ENCODE data around the gene FNDC1.

The FNDC1 gene

DNA sequence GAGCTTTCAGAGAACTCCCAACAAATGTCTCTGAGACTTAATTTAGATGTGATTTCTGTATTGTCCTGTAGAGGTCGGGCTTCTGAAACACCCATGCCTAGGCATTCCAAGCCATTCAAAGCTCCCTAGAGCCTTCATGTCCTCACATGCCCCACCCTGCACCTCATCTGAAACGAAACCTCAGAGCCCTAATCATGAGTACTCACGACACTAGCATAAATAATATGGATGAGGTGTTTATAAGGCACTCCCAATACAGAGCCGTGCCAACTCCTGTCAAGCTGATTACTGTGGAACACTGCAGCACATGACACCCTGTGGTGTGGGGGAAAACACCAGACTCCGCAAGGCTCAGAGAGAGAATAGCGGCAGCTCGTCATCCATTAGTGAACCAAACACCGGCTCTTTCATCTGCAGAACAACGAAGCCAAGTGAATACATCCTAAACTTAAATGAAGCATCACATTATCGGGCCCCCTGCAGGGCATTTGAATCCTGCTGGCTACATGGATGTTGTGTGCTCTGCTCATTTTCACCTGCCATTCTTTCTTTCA, 83.8 kb downstream of the FNDC1 start:
- DNase-seq (ENCODE audit: low spot score in 2 of 2) (no peak), ATAC-seq (replicated peaks; ENCODE audit: extremely low read depth, poor library complexity, severe bottlenecking) (no peak)

DNA sequence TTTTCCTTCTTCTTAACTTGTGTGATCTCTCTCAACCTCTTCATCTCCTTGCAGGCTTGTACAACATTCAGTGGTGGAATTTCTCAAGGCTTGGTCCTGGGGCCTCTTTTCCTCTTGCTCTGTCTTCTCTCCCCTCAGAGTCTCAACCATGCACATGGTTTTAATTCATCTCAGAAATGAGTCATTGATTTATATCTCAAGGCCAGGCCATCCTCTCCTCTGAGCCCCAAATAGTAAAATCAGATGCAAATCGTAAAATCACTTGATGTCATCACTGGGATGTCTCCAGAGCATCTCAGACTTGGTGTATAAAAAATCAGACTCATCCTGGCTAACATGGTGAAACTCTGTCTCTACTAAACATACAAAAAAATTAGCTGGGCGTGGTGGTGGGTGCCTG, 85.0 kb downstream of the FNDC1 start:
- no peaks in the 10 kb centered on the region for H3K36me3 Mint-ChIP-seq (ENCODE audit: insufficient read depth)
- no peaks in the 10 kb centered on the region for H3K4me1 Mint-ChIP-seq
- H3K4me3 Mint-ChIP-seq: no peak overlapping the region
- no peak overlapping the region for H3K27ac Mint-ChIP-seq (ENCODE audit: low read depth)
- DNase-seq (ENCODE audit: low spot score in 2 of 2): no peak
- no peak for ATAC-seq (replicated peaks; ENCODE audit: extremely low read depth, poor library complexity, severe bottlenecking)
- H3K27me3 Mint-ChIP-seq: peaks cover 63% of the 10 kb centered on the region
- no peaks in the 10 kb centered on the region for H3K9me3 Mint-ChIP-seq

More for the DNA sequence above, 83.8 kb downstream of the FNDC1 start:
- H3K36me3 Mint-ChIP-seq (ENCODE audit: insufficient read depth): no peaks in the 10 kb centered on the region
- H3K4me1 Mint-ChIP-seq: no peaks in the 10 kb centered on the region
- no peaks in the 10 kb centered on the region for H3K9me3 Mint-ChIP-seq
- H3K27ac Mint-ChIP-seq (ENCODE audit: low read depth): no peak overlapping the region
- H3K27me3 Mint-ChIP-seq: peaks cover 60% of the 10 kb centered on the region
- H3K4me3 Mint-ChIP-seq: no peak overlapping the region

DNA sequence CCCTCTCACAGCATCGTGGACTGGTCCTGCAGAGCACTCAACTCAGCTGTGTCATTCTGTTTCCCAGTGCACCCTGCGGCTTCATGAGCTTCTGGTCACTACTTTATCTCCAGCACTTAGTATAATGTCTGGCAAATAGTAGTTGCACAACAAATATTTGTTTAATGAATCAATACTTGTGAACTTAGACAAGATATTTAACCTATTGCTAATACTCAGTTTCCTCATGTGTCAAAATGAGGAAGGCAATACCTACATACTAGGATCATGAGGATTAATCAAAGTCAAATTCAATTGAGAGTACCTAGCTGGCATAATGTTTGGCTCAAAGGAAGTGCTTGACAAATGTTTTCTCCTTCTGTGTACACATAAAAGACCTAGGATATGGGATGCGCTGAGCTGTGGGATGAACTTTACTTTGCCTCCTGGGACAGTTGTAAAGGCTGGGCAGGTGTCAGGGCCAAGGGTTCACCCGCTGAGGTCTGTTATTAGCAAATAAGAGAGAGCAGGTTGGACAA, 86.3 kb downstream of the FNDC1 start:
- Mint-ChIP-seq H3K27ac (ENCODE audit: low read depth) (no peak overlapping the region), H3K4me1 (no peaks in the 10 kb centered on the region), H3K4me3 (no peak overlapping the region), H3K27me3 (peaks cover 58% of the 10 kb centered on the region), H3K36me3 (ENCODE audit: insufficient read depth) (no peaks in the 10 kb centered on the region), H3K9me3 (no peaks in the 10 kb centered on the region)
- DNase-seq (ENCODE audit: low spot score in 2 of 2) (no peak), ATAC-seq (replicated peaks; ENCODE audit: extremely low read depth, poor library complexity, severe bottlenecking) (no peak)

DNA sequence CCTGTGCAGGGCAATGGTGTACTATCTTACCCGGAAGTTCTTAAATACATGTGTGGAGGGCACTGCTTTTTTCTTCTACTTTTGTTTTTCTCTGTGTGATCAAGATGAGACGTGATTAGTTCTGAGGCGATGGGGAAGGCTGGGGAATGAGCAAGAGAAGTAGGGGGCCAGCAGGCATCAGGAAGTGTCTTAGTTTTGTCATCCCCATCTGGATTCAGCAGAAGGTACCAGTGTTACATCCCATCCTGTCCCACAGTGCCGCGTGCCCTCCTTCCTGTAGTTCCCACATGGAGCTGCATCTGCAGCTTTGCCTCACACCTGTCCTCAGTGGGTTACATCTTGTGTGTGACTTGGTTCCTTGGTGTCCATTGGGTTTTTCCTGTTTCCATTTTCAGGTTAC, 86.9 kb downstream of the FNDC1 start:
- Mint-ChIP-seq H3K9me3 (no peaks in the 10 kb centered on the region), H3K36me3 (ENCODE audit: insufficient read depth) (no peaks in the 10 kb centered on the region), H3K4me3 (no peak overlapping the region), H3K27me3 (peaks cover 61% of the 10 kb centered on the region), H3K27ac (ENCODE audit: low read depth) (no peak overlapping the region), H3K4me1 (no peaks in the 10 kb centered on the region)
- DNase-seq (ENCODE audit: low spot score in 2 of 2): no peak
- no peak for ATAC-seq (replicated peaks; ENCODE audit: extremely low read depth, poor library complexity, severe bottlenecking)

DNA sequence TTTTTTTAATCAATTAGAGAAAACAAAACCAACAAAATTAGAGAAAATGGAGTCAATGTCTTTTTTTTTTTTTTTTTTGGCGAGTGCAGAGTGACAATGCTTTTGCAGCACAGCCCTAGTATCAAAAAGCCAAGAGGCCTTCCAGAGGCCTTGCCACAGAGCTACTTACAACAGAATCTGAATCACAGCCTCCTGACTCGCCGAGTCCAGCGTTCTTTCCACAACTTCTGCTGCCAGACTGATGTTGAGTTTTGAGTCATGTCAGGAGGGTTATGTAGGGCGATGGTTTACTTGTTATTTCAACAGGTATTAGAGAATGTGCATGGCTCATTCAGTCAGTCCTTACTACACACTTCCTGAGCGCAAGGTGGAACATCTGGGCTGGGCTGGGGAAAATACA, 88.6 kb downstream of the FNDC1 start:
- no peaks in the 10 kb centered on the region for H3K9me3 Mint-ChIP-seq
- ATAC-seq (replicated peaks; ENCODE audit: extremely low read depth, poor library complexity, severe bottlenecking) (no peak), DNase-seq (ENCODE audit: low spot score in 2 of 2) (no peak)
- no peak overlapping the region for H3K27ac Mint-ChIP-seq (ENCODE audit: low read depth)
- no peaks in the 10 kb centered on the region for H3K4me1 Mint-ChIP-seq
- no peak overlapping the region for H3K4me3 Mint-ChIP-seq
- no peaks in the 10 kb centered on the region for H3K36me3 Mint-ChIP-seq (ENCODE audit: insufficient read depth)
- peaks cover 54% of the 10 kb centered on the region for H3K27me3 Mint-ChIP-seq

DNA sequence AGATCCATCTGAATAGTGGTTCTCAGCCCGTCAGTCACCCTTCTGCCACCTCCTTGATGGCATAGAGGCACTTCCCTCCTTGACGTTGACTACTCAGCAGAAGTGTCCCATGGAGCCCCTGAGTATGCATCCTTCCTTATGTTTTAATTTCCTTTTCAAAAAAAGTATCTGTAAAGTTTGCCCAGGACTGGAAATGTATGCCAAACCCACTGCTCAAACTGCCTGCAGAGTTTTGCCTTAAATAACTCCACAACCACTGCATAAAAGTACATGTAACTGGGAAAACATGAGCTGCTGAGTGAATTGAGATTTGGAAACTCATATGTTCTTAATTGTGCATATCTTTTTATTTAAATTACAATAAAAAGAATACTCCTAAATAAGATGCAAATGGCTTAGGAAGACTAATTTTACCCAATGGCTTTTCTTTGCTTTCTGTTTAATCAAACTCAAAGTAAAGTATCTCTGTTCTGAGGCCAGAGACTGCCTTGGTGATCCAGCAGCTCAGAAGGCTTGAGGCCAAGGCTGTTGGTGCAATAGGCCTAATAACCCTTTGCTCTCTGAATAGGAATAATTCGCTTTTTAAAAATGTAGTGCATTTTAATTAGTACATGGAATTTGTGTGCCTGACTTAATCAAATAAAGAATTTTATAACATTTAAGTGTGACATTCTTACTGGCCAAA, 90.4 kb downstream of the FNDC1 start:
- H3K27ac Mint-ChIP-seq (ENCODE audit: low read depth): no peak overlapping the region
- H3K4me1 Mint-ChIP-seq: no peaks in the 10 kb centered on the region
- no peaks in the 10 kb centered on the region for H3K36me3 Mint-ChIP-seq (ENCODE audit: insufficient read depth)
- no peaks in the 10 kb centered on the region for H3K9me3 Mint-ChIP-seq
- DNase-seq (ENCODE audit: low spot score in 2 of 2): no peak
- H3K27me3 Mint-ChIP-seq: peaks cover 51% of the 10 kb centered on the region
- no peak for ATAC-seq (replicated peaks; ENCODE audit: extremely low read depth, poor library complexity, severe bottlenecking)
- no peak overlapping the region for H3K4me3 Mint-ChIP-seq

DNA sequence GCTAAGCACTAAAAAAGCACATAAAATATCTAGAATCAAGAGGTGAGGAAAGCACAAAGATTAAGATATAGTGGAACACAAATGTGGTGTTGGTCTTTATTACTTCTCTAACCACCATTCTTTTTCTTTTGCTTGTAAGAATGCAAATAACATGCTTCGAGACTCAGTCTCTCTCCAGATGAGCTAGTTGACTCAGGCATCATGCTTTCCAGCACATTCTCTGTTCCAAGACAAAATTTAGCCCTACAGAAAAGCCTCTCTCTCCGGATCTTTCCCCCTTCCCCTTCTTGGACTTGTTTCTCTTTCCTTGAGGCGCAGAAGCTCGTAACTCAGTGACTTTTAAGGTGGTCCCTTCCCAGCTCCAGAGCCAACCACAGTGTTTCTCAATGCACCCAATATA, 91.0 kb downstream of the FNDC1 start:
- H3K27me3 Mint-ChIP-seq: peaks cover 44% of the 10 kb centered on the region
- ATAC-seq (replicated peaks; ENCODE audit: extremely low read depth, poor library complexity, severe bottlenecking): no peak
- no peak overlapping the region for H3K4me3 Mint-ChIP-seq

DNA sequence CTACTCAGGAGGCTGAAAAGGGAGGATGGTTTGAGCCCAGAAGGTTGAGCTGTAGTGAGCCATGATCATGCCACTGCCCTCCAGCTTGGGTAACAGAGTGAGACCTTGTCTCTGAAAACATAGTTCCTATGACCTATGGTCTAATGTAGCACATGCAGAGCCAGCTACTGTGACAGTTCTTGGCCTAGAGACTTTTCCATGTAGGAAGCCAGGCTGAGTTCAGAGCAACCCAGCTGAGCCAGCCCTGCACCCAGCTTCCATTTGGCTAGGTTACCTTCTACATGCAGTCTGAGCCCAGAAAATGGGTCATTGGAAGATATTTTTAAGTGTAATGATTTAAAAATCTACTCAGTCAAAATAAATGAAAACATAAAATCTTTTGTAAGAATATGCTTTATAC, 92.8 kb downstream of the FNDC1 start:
- Mint-ChIP-seq H3K4me3 (no peak overlapping the region), H3K27ac (ENCODE audit: low read depth) (no peak overlapping the region), H3K36me3 (ENCODE audit: insufficient read depth) (no peaks in the 10 kb centered on the region)

More for the DNA sequence above, 91.0 kb downstream of the FNDC1 start:
- DNase-seq (ENCODE audit: low spot score in 2 of 2): no peak
- Mint-ChIP-seq H3K9me3 (no peaks in the 10 kb centered on the region), H3K4me1 (no peaks in the 10 kb centered on the region), H3K36me3 (ENCODE audit: insufficient read depth) (no peaks in the 10 kb centered on the region), H3K27ac (ENCODE audit: low read depth) (no peak overlapping the region)

DNA sequence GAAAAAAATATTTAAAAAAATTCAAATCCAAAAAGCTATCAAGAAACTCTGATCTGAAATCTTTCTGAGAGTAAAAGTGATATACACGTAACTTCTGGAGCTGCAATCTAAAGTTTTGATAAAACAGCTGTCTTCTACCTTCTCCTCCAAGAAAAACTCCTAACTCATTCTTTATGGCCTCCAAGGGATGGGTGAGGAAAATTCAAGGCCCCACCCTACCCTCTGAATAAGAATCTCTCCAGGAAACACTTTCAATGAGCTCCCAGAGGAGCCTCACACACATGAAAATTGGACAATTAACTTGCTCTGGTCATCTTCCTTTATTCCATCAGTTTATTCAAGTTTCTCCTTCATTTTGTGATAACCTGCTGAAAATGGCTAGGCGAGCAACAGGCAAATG, 93.4 kb downstream of the FNDC1 start:
- H3K27ac Mint-ChIP-seq (ENCODE audit: low read depth): no peak overlapping the region

More for the DNA sequence above, 92.8 kb downstream of the FNDC1 start:
- H3K4me1 Mint-ChIP-seq: no peaks in the 10 kb centered on the region
- no peaks in the 10 kb centered on the region for H3K9me3 Mint-ChIP-seq
- peaks cover 34% of the 10 kb centered on the region for H3K27me3 Mint-ChIP-seq
- DNase-seq (ENCODE audit: low spot score in 2 of 2): no peak
- ATAC-seq (replicated peaks; ENCODE audit: extremely low read depth, poor library complexity, severe bottlenecking): no peak

DNA sequence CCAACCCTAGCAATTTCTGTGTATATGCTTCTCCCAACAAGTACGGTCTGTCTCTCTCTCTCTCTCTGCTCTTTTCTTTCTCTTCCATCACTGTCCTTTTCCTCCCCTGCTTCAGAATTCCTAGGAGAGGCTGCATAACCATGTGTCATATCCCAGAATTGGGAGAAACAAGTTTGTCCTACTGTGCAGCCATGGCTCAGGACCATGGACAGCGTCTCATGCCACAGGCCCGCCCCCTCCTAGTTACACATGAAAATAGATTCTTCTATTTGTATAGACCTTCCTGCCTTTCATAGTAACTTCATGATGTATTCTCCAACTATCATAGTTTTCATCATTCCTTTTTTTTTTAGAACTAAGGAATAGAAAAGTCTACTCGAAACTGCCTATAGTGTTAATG, 98.0 kb downstream of the FNDC1 start:
- no peaks in the 10 kb centered on the region for H3K36me3 Mint-ChIP-seq (ENCODE audit: insufficient read depth)
- no peaks in the 10 kb centered on the region for H3K4me1 Mint-ChIP-seq
- peaks cover 22% of the 10 kb centered on the region for H3K27me3 Mint-ChIP-seq
- H3K27ac Mint-ChIP-seq (ENCODE audit: low read depth): no peak overlapping the region
- no peak for ATAC-seq (replicated peaks; ENCODE audit: extremely low read depth, poor library complexity, severe bottlenecking)
- H3K9me3 Mint-ChIP-seq: peaks cover 9% of the 10 kb centered on the region
- H3K4me3 Mint-ChIP-seq: no peak overlapping the region
- no peak for DNase-seq (ENCODE audit: low spot score in 2 of 2)

More for the DNA sequence above, 93.4 kb downstream of the FNDC1 start:
- peaks cover 40% of the 10 kb centered on the region for H3K27me3 Mint-ChIP-seq
- no peaks in the 10 kb centered on the region for H3K4me1 Mint-ChIP-seq
- DNase-seq (ENCODE audit: low spot score in 2 of 2): no peak
- no peaks in the 10 kb centered on the region for H3K36me3 Mint-ChIP-seq (ENCODE audit: insufficient read depth)
- ATAC-seq (replicated peaks; ENCODE audit: extremely low read depth, poor library complexity, severe bottlenecking): no peak
- H3K4me3 Mint-ChIP-seq: no peak overlapping the region
- H3K9me3 Mint-ChIP-seq: peaks cover 3% of the 10 kb centered on the region

DNA sequence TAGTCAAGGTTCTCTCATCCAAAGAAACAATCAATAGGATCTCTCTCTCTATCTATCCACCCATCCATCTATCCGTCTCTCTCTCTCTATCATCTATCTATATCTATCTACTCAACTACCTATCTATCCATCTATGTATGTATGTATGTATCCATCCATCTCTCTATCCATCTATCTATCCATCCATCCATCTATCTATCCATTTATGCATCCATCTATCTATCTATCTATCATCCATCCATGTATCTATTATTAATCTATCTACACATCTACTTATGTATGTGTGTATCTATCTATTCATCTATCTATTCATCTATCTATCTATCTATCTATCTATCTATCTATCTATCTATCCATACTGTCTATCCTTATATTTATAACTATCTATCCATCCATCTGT, 99.3 kb downstream of the FNDC1 start:
- H3K27me3 Mint-ChIP-seq: peaks cover 11% of the 10 kb centered on the region
- H3K4me1 Mint-ChIP-seq: no peaks in the 10 kb centered on the region
- peaks cover 9% of the 10 kb centered on the region for H3K9me3 Mint-ChIP-seq
- H3K36me3 Mint-ChIP-seq (ENCODE audit: insufficient read depth): no peaks in the 10 kb centered on the region
- ATAC-seq (replicated peaks; ENCODE audit: extremely low read depth, poor library complexity, severe bottlenecking) (no peak), DNase-seq (ENCODE audit: low spot score in 2 of 2) (no peak)
- H3K27ac Mint-ChIP-seq (ENCODE audit: low read depth): no peak overlapping the region
- H3K4me3 Mint-ChIP-seq: no peak overlapping the region

DNA sequence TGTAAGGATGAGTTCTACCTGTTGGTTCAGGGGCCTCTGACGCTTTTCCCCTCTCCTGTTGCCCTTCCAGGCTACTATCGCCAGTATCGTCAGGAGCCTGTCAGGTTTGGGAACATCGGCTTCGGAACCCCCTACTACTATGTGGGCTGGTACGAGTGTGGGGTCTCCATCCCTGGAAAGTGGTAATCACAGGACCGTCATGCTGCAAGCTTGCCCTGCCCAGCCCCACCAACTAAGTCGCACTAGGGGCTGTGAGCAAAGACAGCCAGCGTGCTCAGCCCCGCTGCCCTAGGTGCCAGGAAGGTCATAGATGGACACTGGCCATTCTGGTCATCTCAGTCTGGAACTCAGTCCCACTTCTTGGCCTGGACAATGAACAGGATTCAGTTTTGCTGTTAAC, 102.1 kb downstream of the FNDC1 start:
- no peaks in the 10 kb centered on the region for H3K36me3 Mint-ChIP-seq (ENCODE audit: insufficient read depth)
- H3K27me3 Mint-ChIP-seq: peaks cover 22% of the 10 kb centered on the region
- H3K27ac Mint-ChIP-seq (ENCODE audit: low read depth): no peak overlapping the region
- no peak for ATAC-seq (replicated peaks; ENCODE audit: extremely low read depth, poor library complexity, severe bottlenecking)
- no peak for DNase-seq (ENCODE audit: low spot score in 2 of 2)
- no peak overlapping the region for H3K4me3 Mint-ChIP-seq
- H3K9me3 Mint-ChIP-seq: peaks cover 9% of the 10 kb centered on the region
- no peaks in the 10 kb centered on the region for H3K4me1 Mint-ChIP-seq

DNA sequence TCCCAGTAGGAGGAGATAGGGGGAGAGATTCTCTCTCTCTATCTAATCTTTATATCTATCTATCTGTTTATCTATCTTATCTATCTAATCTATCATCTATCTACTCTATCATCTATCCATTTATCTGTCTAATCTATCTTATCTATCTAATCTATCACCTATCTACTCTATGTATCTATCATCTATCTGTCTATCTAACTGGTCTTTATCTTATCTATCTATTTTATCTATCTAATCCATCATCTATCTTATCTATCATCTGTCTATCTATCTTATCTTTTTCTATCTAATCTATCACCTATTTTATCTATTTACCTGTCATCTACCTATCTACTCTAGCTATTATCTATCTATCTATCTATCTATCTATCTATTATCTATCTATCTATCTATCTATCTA, 109.4 kb downstream of the FNDC1 start:
- Mint-ChIP-seq H3K9me3 (no peaks in the 10 kb centered on the region), H3K4me3 (no peak overlapping the region), H3K36me3 (ENCODE audit: insufficient read depth) (no peaks in the 10 kb centered on the region), H3K27me3 (peaks cover 37% of the 10 kb centered on the region), H3K4me1 (no peaks in the 10 kb centered on the region), H3K27ac (ENCODE audit: low read depth) (no peak overlapping the region)
- DNase-seq (ENCODE audit: low spot score in 2 of 2): no peak
- ATAC-seq (replicated peaks; ENCODE audit: extremely low read depth, poor library complexity, severe bottlenecking): no peak
